Transverse colon (tissue), 4 donors: ENCODE measurements around the gene PITX3.

Experiments
- CTCF ChIP-seq, 5 experiments: fragments of 200-600 bp in 3 of 5; fragments of 450-650 bp in 2 of 5; sonication (generic) in 3 of 5; IDR thresholded peaks; 1 replicate in 2 of 5; 2 replicates in 3 of 5; pipeline ENCODE4 v1.5.1; 2016 to 2017; ENCODE audit warnings: antibody characterized with exemption in 5 of 5, inconsistent platforms in 3 of 5, mild to moderate bottlenecking in 2 of 5, moderate library complexity in 1 of 5
- EP300 ChIP-seq: sonication (generic); formaldehyde crosslinking; IDR thresholded peaks from one replicate; pipeline ENCODE4 v1.6.1; 2017; ENCODE audit warnings: antibody characterized with exemption, low read depth
- POLR2A ChIP-seq: fragments of 450-650 bp; IDR thresholded peaks from one replicate; pipeline ENCODE4 v1.6.1; 2016; ENCODE audit warnings: antibody characterized with exemption, mild to moderate bottlenecking, moderate library complexity
- POLR2AphosphoS5 ChIP-seq, 3 donors: sonication (generic); formaldehyde crosslinking; IDR thresholded peaks; one replicate each; pipeline ENCODE4 v1.6.1; 2016; ENCODE audit warnings: antibody characterized with exemption in 3 of 3

GRCh38 chr10:102230861-102231356, 10.4 kb downstream of the PITX3 start:
- TF ChIP-seq POLR2AphosphoS5 (IDR thresholded peaks at IDR 0.05) = no peak
- TF ChIP-seq CTCF (IDR thresholded peaks at IDR 0.05) = peak in 4 of 5 experiments; percentile 22 to 43 (median 32)
- TF ChIP-seq POLR2A = no peak
- TF ChIP-seq EP300 = no peak
